ENCODE measurements around the gene PPP2R5A.

Gene PPP2R5A

DNA sequence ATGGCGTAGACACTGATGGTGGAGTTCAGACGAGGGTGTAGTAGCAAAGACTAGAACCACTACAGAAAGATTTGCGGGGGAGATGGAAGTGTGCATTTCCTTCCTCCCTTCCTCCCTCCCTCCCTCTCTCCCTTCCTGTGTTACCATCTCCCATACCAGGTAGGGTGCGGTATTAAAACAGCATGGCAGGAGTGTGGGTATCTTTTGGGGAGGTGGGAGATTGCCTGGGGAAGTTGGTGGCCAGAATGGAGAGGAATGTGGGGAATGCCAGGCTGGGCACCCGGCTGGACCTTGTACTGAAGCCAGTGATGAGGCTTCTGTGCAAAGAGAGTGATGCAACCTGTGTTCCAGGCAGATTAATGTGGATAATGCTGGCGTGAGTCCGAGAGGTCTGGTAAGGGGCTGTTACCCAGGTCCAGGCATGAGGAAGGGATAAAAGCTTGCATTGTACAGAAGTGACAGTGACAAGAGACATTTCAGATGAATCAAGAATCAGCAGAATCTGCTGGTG, 30.3 kb upstream of the PPP2R5A start:
- no peak for DNase-seq (ENCODE audit: low read depth)
- H3K4me3 ChIP-seq (ENCODE audit: low read depth, low read length) = no peak overlapping the region
- in situ Hi-C loops (cut with HindIII; ENCODE audit: low sequenced_read_pairs) = no loop called here
- TF ChIP-seq, protein P1, sequence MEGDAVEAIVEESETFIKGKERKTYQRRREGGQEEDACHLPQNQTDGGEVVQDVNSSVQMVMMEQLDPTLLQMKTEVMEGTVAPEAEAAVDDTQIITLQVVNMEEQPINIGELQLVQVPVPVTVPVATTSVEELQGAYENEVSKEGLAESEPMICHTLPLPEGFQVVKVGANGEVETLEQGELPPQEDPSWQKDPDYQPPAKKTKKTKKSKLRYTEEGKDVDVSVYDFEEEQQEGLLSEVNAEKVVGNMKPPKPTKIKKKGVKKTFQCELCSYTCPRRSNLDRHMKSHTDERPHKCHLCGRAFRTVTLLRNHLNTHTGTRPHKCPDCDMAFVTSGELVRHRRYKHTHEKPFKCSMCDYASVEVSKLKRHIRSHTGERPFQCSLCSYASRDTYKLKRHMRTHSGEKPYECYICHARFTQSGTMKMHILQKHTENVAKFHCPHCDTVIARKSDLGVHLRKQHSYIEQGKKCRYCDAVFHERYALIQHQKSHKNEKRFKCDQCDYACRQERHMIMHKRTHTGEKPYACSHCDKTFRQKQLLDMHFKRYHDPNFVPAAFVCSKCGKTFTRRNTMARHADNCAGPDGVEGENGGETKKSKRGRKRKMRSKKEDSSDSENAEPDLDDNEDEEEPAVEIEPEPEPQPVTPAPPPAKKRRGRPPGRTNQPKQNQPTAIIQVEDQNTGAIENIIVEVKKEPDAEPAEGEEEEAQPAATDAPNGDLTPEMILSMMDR (IDR thresholded peaks at IDR 0.05; ENCODE audit: low read depth, low read length, missing control alignments) = no peak

DNA sequence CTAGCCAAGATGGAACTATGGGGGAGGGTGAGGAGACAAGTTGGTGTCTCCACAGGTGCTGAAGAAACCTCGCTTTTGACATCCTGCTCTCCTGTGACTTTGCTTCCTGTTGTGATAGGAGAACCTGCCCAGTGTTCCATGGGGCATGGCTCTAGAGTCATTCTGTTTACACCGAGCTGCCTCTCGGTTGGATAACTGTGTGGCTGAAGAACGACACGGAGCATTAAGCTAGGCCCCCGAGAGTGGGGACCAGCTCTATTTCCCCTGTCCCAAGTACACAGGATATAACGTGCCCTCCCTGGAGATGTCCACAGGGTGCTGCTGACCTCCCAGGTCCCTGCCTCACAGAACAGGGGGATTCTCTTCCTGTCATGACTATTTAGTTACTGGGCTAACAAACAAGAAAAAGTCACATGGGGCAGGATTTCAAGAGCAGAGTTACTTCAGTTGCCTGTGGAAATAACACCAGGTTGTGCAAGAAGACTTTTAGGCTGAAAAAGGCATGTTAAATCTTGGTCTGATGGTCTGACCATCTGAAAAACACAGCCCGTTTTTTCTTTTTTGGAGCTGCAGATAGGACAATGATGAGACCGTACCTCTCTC, 29.4 kb upstream of the PPP2R5A start:
- in situ Hi-C loops (cut with HindIII; ENCODE audit: low sequenced_read_pairs) = no loop called here
- TF ChIP-seq, protein P1 (IDR thresholded peaks at IDR 0.05; ENCODE audit: low read depth, low read length, missing control alignments) = no peak
- H3K4me3 ChIP-seq (ENCODE audit: low read depth, low read length) = no peak overlapping the region
- DNase-seq (ENCODE audit: low read depth) = no peak

DNA sequence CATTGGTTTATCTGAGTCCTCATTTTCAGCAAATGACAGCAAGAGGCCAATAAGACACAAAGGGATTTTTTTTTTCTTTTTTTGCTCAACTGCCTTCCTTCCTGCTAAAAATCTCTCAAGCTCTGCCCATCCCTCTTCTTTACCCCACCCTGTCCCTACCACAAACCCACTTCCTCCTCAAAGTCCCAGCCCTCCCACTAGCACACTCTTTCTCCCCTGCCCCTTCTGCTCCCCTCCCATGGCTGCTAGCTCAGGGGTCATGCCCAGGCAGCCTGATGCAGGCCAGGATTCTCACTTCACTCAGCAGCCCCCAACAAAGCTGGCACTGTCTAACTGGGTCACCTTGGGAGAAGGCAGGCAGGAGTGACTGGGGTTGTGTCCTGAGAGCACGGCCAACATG, 28.8 kb upstream of the PPP2R5A start:
- in situ Hi-C loops (cut with HindIII; ENCODE audit: low sequenced_read_pairs) = no loop called here
- no peak overlapping the region for H3K4me3 ChIP-seq (ENCODE audit: low read depth, low read length)

DNA sequence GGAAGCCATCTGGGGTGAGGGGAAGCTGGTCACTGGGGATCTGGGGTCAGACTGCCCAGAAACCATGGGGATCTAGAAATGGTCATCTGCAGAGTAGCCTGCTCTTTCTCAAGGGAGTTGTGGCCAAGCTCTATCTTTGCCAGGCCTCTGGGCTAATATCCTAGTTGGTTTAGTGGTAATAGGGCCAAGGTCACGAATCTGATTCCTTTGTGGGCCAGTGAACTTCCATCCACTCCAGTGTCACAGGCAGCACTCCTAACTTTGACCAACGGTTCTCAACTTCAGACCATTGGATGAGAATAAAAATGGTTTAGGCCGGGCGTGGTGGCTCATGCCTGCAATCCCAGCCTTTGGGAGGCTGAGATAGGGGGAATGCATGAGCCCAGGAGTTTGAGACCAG, 28.1 kb upstream of the PPP2R5A start:
- no peak for DNase-seq (ENCODE audit: low read depth)
- in situ Hi-C loops (cut with HindIII; ENCODE audit: low sequenced_read_pairs) = no loop called here
- TF ChIP-seq, protein P1 (IDR thresholded peaks at IDR 0.05; ENCODE audit: low read depth, low read length, missing control alignments) = no peak
- H3K4me3 ChIP-seq (ENCODE audit: low read depth, low read length) = no peak overlapping the region

More for the DNA sequence above, 28.8 kb upstream of the PPP2R5A start:
- no peak for DNase-seq (ENCODE audit: low read depth)
- TF ChIP-seq, protein P1 (IDR thresholded peaks at IDR 0.05; ENCODE audit: low read depth, low read length, missing control alignments) = no peak

DNA sequence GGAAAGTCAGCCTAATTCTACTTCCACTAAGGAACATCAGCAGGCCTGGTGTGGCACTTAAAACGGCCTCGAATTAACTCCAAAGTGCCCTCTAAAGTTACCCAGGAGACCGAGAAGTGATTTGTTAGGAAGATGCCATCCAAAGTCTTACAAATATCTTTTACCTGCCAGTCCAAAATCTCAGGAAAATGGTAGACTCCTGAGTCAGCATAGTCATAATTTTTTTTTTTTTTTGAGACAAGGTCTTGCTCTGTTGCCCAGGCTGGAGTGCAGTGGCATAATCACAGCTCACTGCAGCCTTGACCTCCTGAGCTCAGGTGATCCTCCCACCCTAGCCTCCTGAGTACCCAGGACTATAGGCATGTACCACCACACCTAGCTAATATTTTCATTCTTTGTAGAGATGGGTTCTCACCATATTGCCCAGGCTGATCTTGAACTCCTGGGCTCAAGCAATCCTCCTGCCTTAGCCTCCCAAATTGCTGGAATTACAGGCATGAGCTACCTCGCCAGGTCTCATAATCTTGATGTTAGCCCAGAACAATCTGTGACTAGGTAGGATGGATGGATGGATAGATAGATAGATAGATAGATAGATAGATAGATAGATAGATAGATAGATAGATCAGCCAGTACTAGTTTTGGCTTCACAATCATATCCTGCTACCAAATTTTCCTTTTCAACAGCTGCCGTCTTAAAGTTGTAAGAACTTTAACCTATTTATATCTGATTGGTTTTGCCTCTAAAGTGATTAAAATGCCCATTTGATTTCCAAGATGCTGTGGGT, 25.3 kb upstream of the PPP2R5A start:
- TF ChIP-seq, protein P1 (IDR thresholded peaks at IDR 0.05; ENCODE audit: low read depth, low read length, missing control alignments) = no peak
- in situ Hi-C loops (cut with HindIII; ENCODE audit: low sequenced_read_pairs) = no loop called here
- H3K4me3 ChIP-seq (ENCODE audit: low read depth, low read length) = no peak overlapping the region
- no peak for DNase-seq (ENCODE audit: low read depth)

DNA sequence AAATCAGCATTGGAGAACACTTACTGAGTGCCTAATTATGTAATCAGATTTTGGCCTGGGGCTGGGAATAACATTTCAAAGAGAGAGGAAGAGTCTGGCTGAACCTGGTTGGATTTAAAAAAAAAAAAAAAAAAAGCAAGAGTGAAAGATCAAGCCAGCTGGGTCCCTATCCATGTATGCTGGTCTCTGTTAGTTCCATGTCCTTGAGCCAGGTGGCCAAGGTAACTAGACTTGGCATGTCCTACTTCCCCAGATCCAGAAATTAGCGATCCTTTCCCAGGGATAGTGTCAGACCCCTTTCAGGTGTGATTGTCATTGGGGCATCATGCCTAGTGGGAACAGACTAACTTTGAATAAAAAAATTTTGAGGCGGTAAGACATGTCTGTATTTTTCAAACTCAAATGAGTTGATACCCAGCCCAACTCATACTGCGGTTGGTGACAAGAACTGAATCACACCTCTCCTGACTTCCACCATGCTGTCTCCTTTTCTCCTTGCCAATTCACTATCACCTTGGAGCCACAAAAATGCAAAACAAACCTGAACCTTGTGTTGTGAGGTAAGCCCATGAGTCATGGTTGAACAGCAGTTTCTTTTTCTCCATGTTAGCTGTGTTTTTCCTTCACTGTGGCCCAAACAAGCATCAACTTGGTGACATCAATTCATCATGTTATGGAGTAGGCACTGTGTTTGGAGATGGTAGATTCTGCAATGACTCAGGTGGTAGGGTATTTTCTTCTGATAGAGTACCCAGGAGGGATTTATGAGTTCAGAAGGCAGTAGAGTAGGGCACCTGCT, 24.5 kb upstream of the PPP2R5A start:
- TF ChIP-seq, protein P1 (IDR thresholded peaks at IDR 0.05; ENCODE audit: low read depth, low read length, missing control alignments) = no peak
- DNase-seq (ENCODE audit: low read depth) = peak; percentile 38
- no peak overlapping the region for H3K4me3 ChIP-seq (ENCODE audit: low read depth, low read length)
- in situ Hi-C loops (cut with HindIII; ENCODE audit: low sequenced_read_pairs) = no loop called here
